K562 (cell line): ENCODE data around the gene CEP68. TPM values are rescaled to one million over a fixed set of nuclear protein-coding genes. Genes with fewer than 3 reads are reported as not detected.

Source experiments
- CHD1 ChIP-seq: fragments of 200-600 bp; sonication (generic); IDR thresholded peaks from one replicate; pipeline ENCODE4 v1.6.1; 2012; ENCODE audit warnings: mild to moderate bottlenecking, moderate library complexity, low read length, inconsistent platforms
- ETV5 ChIP-seq: sonication (generic); formaldehyde crosslinking; IDR thresholded peaks from 2 replicates; pipeline ENCODE4 v1.4.0; 2020; ENCODE audit warnings: low read depth, mild to moderate bottlenecking, missing genetic modification reagents
- FOXK1 ChIP-seq: sonication (generic); formaldehyde crosslinking; IDR thresholded peaks from 2 replicates; pipeline ENCODE4 v1.8.0; 2022; ENCODE audit warnings: missing genetic modification reagents, mild to moderate bottlenecking, borderline replicate concordance
- JUNB ChIP-seq: fragments of 450-650 bp; formaldehyde crosslinking; conservative IDR thresholded peaks from 2 replicates; pipeline ENCODE4 v1.4.0; 2020; ENCODE audit warnings: mild to moderate bottlenecking
- NBN ChIP-seq: fragments of 450-650 bp; IDR thresholded peaks from 2 replicates; pipeline ENCODE4 v1.6.1; 2016; ENCODE audit warnings: low read depth, mild to moderate bottlenecking
- PHTF2 ChIP-seq: fragments of 250-450 bp; sonication (Bioruptor Pico); IDR thresholded peaks from 2 replicates; pipeline ENCODE4 v1.5.0; 2021; ENCODE audit warnings: mild to moderate bottlenecking
- SFPQ ChIP-seq: fragments of 200-400 bp; formaldehyde crosslinking; IDR thresholded peaks from 2 replicates; pipeline ENCODE4 v1.6.1; 2017; ENCODE audit warnings: mild to moderate bottlenecking, low read depth, low read length, moderate library complexity
- SNRNP70 ChIP-seq: fragments of 200-400 bp; formaldehyde crosslinking; optimal IDR thresholded peaks from 2 replicates; pipeline ENCODE3; 2017; ENCODE audit warnings: low read depth, low read length
- TARDBP ChIP-seq: fragments of 450-650 bp; IDR thresholded peaks from 2 replicates; pipeline ENCODE4 v1.6.1; 2016
- TBL1XR1 ChIP-seq, 2 experiments: IDR thresholded peaks; 2 replicates each; pipeline ENCODE4 v1.6.1; 2012; ENCODE audit warnings: improper control_type of control experiment in 2 of 2, low read length in 2 of 2, mild to moderate bottlenecking in 1 of 2
- ZEB2 ChIP-seq: fragments of 450-650 bp; IDR thresholded peaks from 2 replicates; pipeline ENCODE4 v1.6.1; 2016
- ZFP36 ChIP-seq: fragments of 150-350 bp; IDR thresholded peaks from 2 replicates; pipeline ENCODE4 v1.6.1; 2018; ENCODE audit warnings: low read length, low read depth; ENCODE audit not compliant: partially characterized antibody
- ZNF12 ChIP-seq: sonication (generic); formaldehyde crosslinking; IDR thresholded peaks from 2 replicates; pipeline ENCODE4 v1.4.0; 2020; ENCODE audit warnings: mild to moderate bottlenecking, missing genetic modification reagents
- ZNF274 ChIP-seq: IDR thresholded peaks from 2 replicates; pipeline ENCODE4 v1.6.1; 2011; ENCODE audit warnings: low read depth, mild to moderate bottlenecking, low read length, moderate library complexity, borderline replicate concordance
- polyA plus RNA-seq, 8 experiments: library from polyadenylated mRNA; depleted of rRNA in 4 of 8; stranded (reverse) in 5 of 8; unstranded in 3 of 8; fragments of >200 nt; fragmentation: Nextera tagmentation in 2 of 8; fragmentation: Illumina TruSeq in 1 of 8; extraction: Ambion mirVana in 2 of 8; extraction: Trizol in 1 of 8; gene quantifications; 2 replicates each; pipeline versions ENCODE4 v1.2.1 to v1.2.3, GENCODE V29; 2011 to 2014; ENCODE audit warnings: inconsistent platforms in 1 of 8, missing spikeins in 1 of 8
- total RNA-seq, 7 experiments: library from RNA; depleted of rRNA in 6 of 7; stranded (reverse); fragments of >200 nt in 6 of 7; fragmentation: Illumina TruSeq in 2 of 7; extraction: Trizol in 2 of 7; gene quantifications; 2 replicates each; pipeline versions ENCODE4 v1.2.1 to v1.2.3, GENCODE V29; 2011 to 2021; ENCODE audit warnings: low replicate concordance in 1 of 7
- TF ChIP-seq, protein P1 (sequence below), 2 experiments: fragments of 150-350 bp in 1 of 2; IDR thresholded peaks; 2 replicates each; pipeline ENCODE4 v1.6.1; 2012 to 2016; ENCODE audit warnings: low read depth in 2 of 2, low read length in 2 of 2, mild to moderate bottlenecking in 1 of 2, moderate library complexity in 1 of 2
- TF ChIP-seq, protein P2 (sequence below): fragments of 450-650 bp; IDR thresholded peaks from 2 replicates; pipeline ENCODE4 v1.7.1; 2018; ENCODE audit warnings: mild to moderate bottlenecking, low read depth; ENCODE audit not compliant: partially characterized antibody
- TF ChIP-seq, protein P3 (sequence below): sonication (generic); IDR thresholded peaks from 2 replicates; pipeline ENCODE4 v1.6.1; 2016

Gene CEP68
- total and polyA plus RNA-seq, 9 of the 15 experiments (the other 6 are each of a cell fraction or from before 2014, with no cell fraction given), result 1.4 to 8.5 (median 5.2) TPM

GRCh38 chr2:65056215-65057053 is at the start of gene CEP68 (continued):
- TF ChIP-seq SFPQ (no peak), TBL1XR1 (IDR thresholded peaks at IDR 0.05; ENCODE audit: low read length in 2 of 2) (peak in 1 of 2 experiments; percentile 31; a peak in 1 of 4 replicates), ZFP36 (no peak), CHD1 (no peak), ZNF274 (no peak), SNRNP70 (no peak), JUNB (no peak), FOXK1 (no peak), TARDBP (0 out of 2 replicates have a peak, but pooled peaks have one; percentile 38), NBN (no peak), ETV5 (CRISPR knock-in tag) (no peak), PHTF2 (CRISPR knock-in tag) (no peak), ZNF12 (0 out of 2 replicates have a peak, but pooled peaks have one; percentile 32), ZEB2 (no peak)
- TF ChIP-seq, protein P1, sequence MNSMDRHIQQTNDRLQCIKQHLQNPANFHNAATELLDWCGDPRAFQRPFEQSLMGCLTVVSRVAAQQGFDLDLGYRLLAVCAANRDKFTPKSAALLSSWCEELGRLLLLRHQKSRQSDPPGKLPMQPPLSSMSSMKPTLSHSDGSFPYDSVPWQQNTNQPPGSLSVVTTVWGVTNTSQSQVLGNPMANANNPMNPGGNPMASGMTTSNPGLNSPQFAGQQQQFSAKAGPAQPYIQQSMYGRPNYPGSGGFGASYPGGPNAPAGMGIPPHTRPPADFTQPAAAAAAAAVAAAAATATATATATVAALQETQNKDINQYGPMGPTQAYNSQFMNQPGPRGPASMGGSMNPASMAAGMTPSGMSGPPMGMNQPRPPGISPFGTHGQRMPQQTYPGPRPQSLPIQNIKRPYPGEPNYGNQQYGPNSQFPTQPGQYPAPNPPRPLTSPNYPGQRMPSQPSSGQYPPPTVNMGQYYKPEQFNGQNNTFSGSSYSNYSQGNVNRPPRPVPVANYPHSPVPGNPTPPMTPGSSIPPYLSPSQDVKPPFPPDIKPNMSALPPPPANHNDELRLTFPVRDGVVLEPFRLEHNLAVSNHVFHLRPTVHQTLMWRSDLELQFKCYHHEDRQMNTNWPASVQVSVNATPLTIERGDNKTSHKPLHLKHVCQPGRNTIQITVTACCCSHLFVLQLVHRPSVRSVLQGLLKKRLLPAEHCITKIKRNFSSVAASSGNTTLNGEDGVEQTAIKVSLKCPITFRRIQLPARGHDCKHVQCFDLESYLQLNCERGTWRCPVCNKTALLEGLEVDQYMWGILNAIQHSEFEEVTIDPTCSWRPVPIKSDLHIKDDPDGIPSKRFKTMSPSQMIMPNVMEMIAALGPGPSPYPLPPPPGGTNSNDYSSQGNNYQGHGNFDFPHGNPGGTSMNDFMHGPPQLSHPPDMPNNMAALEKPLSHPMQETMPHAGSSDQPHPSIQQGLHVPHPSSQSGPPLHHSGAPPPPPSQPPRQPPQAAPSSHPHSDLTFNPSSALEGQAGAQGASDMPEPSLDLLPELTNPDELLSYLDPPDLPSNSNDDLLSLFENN (IDR thresholded peaks at IDR 0.05; ENCODE audit: low read depth in 2 of 2, low read length in 2 of 2), result peak in 1 of 2 experiments; percentile 75; a peak in 1 of 4 replicates
- TF ChIP-seq, protein P2, sequence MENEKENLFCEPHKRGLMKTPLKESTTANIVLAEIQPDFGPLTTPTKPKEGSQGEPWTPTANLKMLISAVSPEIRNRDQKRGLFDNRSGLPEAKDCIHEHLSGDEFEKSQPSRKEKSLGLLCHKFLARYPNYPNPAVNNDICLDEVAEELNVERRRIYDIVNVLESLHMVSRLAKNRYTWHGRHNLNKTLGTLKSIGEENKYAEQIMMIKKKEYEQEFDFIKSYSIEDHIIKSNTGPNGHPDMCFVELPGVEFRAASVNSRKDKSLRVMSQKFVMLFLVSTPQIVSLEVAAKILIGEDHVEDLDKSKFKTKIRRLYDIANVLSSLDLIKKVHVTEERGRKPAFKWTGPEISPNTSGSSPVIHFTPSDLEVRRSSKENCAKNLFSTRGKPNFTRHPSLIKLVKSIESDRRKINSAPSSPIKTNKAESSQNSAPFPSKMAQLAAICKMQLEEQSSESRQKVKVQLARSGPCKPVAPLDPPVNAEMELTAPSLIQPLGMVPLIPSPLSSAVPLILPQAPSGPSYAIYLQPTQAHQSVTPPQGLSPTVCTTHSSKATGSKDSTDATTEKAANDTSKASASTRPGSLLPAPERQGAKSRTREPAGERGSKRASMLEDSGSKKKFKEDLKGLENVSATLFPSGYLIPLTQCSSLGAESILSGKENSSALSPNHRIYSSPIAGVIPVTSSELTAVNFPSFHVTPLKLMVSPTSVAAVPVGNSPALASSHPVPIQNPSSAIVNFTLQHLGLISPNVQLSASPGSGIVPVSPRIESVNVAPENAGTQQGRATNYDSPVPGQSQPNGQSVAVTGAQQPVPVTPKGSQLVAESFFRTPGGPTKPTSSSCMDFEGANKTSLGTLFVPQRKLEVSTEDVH, result no peak
- TF ChIP-seq, protein P3, sequence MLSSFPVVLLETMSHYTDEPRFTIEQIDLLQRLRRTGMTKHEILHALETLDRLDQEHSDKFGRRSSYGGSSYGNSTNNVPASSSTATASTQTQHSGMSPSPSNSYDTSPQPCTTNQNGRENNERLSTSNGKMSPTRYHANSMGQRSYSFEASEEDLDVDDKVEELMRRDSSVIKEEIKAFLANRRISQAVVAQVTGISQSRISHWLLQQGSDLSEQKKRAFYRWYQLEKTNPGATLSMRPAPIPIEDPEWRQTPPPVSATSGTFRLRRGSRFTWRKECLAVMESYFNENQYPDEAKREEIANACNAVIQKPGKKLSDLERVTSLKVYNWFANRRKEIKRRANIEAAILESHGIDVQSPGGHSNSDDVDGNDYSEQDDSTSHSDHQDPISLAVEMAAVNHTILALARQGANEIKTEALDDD, result no peak; the same call in 1 of the 2 replicates
